Stimulated activated CD4-positive, alpha-beta T cell treated with anti-CD3 and anti-CD28 coated beads, Interleukin-1b, Interleukin-23, amount 100 ng/mL, for 48 hours (primary cell): ENCODE data around the gene IKZF1.
"Not testable (repeated sequence)": the region's sequence is repeated elsewhere in the genome, so short reads cannot be mapped to it uniquely, and the experiment has no call there.

Experiments used
- DNase-seq: peaks from one replicate; pipeline ENCODE4 v3.0.0-alpha.2; 2020

The IKZF1 gene

GRCh38 chr7:50335795-50336754 is 31.6 kb downstream of the IKZF1 start:
- DNase-seq, result peak; percentile 89

DNA sequence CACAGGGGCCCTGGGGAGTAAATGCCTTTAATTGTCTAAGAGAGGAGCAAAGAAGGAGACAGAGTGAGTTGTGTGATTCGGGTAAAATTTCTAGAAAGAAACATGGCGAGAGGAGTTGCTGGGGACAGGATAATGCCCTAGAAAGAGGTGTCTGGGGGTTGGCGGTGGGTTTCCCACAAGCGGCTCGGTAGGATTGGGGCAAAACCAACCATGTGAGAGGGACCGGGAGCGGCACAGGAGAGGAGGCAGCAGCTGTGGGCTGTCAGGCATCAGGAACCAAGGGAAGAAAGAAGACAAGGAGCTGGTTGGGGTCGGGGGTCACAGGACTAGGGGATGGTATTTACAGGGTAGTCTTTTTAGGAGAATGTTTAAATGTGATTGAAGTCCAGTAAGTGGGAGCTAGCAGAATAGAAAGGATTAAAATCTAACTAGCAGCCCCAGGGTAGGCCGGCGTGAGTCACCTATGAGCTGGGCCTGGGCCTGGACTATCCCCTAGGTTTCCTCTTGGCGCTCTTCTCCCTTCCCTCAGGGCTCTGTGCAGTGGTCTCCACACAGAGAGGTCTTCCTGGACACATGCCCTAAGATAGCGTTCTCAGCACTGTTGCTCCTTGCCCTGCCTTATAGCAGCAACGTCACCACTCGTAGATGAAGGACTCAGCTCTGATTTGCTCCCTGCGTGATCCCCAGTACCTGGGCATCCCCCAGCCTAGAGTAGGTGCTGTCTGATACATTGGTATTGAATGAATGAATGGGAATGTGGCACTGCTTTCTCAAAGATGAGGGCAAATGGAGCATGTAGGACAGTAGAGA is 32.6 kb downstream of the IKZF1 start:
- no peak for DNase-seq

GRCh38 chr7:50339472-50339871 is 35.0 kb downstream of the IKZF1 start:
- not testable (repeated sequence) for DNase-seq

DNA sequence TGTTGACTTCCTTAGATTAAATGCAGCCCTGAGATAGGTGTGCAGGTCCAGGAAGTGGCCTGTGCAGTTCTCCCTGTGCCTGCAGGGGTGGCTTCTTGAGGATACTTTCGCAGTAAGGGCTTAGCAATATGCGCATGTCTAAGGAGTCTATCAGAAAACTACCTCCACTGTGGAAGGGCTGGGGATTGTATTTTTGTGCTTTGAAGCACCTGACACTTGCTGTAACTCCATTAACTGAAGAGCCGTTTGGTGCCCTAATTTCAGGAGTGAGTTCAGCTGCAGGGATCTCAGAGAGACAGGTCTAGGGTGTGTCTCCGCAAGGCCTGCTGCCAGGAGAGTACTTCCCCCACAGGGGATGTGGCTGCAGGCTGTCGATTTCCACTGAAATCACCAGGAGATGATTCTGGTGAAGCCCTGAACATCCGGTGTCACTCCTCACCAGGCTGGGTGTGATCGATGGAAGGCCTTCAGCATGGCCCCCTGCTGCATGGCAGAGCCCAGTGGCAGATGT is 35.5 kb downstream of the IKZF1 start:
- peak; percentile 77 for DNase-seq

- no peak for DNase-seq
These were observed 37.2 kb downstream of the IKZF1 start for GRCh38 chr7:50341724-50342123.

DNA sequence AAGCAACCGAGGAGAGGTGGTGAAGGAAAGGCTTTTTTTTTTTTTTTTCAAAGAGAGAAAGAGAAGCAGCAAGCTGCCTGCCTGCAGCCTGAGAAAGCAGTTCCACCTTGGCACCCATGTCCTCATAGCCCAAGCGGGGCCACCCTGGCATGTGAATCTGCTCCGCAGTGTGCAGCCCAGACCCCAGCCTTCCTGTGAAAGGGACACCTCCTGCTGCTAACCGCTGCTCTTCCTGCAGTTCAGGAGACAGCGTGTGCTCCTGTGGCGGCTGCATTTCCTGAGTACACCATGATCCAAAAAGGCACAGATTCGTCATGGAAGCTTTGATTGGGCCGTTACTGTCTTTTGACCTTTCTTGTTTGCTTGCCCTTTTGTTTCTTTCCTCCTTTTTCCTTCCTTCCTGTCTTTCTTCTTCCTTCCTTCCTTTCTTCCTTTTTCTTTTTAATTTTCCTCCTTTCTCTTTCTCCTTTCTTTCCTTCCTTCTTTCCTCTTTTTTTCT is 38.1 kb downstream of the IKZF1 start:
- peak; percentile 64 for DNase-seq

GRCh38 chr7:50346545-50347497 is 42.3 kb downstream of the IKZF1 start:
- no peak for DNase-seq

GRCh38 chr7:50347693-50348092 is 43.2 kb downstream of the IKZF1 start:
- no peak for DNase-seq

GRCh38 chr7:50348469-50349162 is 44.1 kb downstream of the IKZF1 start:
- DNase-seq, result no peak

GRCh38 chr7:50349399-50349798 is 44.9 kb downstream of the IKZF1 start:
- no peak for DNase-seq

- DNase-seq, result peak; percentile 93
These were observed 45.7 kb downstream of the IKZF1 start for GRCh38 chr7:50349963-50350944.

DNA sequence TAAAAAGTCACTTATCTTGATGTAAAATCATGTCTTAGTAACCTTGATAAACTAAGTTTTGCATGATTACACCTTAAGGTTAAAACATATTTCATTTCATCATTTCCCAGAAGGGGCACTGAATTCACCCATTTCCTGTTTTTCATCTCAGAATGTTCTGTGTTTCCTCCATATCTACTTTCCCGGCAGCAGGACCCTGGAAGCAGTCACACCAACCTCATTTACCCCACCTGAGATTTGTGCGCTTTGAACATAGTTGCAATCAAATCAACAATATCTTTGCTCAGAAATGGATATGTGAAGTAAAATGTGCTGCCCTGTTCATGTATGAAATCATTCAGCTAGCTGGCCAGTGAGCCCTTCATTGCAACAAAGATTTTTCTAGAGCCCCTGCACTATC is 46.8 kb downstream of the IKZF1 start:
- DNase-seq, result no peak

DNA sequence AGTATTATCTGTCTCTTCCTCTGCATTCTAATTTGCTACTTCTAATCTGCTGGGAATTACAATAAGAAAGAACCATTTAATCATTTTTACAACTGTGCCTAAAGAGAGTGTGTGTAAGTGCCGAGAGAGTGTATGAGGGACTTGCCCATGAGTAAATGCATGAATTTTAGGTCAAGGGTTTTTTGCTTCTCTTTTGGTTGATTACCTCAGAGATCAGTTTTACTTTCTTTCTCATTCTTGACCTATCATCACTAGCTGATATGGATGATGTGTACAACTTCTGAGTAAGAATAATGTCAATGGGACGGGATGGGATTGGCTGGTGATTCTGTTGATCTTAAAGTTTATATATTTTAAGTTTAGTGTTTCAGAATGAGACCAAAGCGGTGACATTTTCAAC is 47.8 kb downstream of the IKZF1 start:
- no peak for DNase-seq

DNA sequence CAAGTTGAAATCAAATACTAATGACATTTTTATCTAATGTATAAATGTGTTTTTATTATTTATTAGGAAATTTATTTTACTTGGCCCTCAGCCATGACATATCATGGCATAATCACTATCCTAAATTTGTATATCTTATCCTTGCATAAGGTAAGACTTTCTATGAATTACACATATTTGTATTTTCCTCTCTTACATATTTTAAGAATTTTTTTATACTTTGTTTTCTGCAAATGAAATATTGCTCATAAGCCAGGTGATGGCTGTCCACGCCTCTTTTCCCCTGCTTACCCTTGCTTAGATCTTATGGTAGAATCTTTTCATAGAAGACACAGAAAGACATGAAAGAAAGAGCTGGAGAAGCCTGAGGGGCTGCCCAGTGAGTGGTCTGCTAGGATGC is 48.2 kb downstream of the IKZF1 start:
- DNase-seq, result no peak

- no peak for DNase-seq
These were observed 48.7 kb downstream of the IKZF1 start for GRCh38 chr7:50353201-50353600.

- no peak for DNase-seq
These were observed 49.5 kb downstream of the IKZF1 start for GRCh38 chr7:50353894-50354595.

GRCh38 chr7:50355817-50356178 is 51.3 kb downstream of the IKZF1 start:
- no peak for DNase-seq

GRCh38 chr7:50356212-50356944 is 51.9 kb downstream of the IKZF1 start:
- DNase-seq, result no peak

GRCh38 chr7:50356945-50357268 is 52.4 kb downstream of the IKZF1 start:
- DNase-seq, result no peak
